Right lobe of liver (tissue), 6 donors: ENCODE data around the gene GATA5. TPM values are rescaled to one million over a fixed set of nuclear protein-coding genes. Genes with fewer than 3 reads are reported as not detected.

Experiments used
- ATAC-seq, 4 donors: fragments of 200-7000 bp; cut with Tn5 transposase; one replicate each; pipeline ENCODE4 v1.9.1; 2020; ENCODE audit warnings: mild to moderate bottlenecking in 4 of 4, moderate library complexity in 4 of 4
- DNase-seq, 3 donors: peaks; one replicate each; pipeline ENCODE4 v3.0.0-alpha.2; 2020
- H3K27ac ChIP-seq, 3 donors: fragments of 200-600 bp; one replicate each; pipeline ENCODE4 v1.8.0; 2022
- H3K27me3 ChIP-seq, 2 donors: fragments of 200-600 bp; one replicate each; pipeline ENCODE4 v1.8.0; 2022
- H3K36me3 ChIP-seq, 4 donors: fragments of 200-600 bp; sonication (generic) in 1 of 4; one replicate each; pipeline versions ENCODE4 v1.5.1 to v1.8.0; 2017 to 2022; ENCODE audit warnings: control low read depth in 1 of 4
- H3K4me1 ChIP-seq, 4 donors: fragments of 200-600 bp; sonication (generic) in 1 of 4; one replicate each; pipeline versions ENCODE4 v1.5.1 to v1.8.0; 2017 to 2022; ENCODE audit warnings: control low read depth in 1 of 4
- H3K4me3 ChIP-seq, 3 donors: fragments of 200-600 bp; one replicate each; pipeline ENCODE4 v1.8.0; 2022
- H3K9me3 ChIP-seq, 4 donors: fragments of 200-600 bp; sonication (generic) in 1 of 4; one replicate each; pipeline versions ENCODE4 v1.5.1 to v1.8.0; 2017 to 2022; ENCODE audit warnings: control low read depth in 1 of 4
- POLR2A ChIP-seq: fragments of 450-650 bp; IDR thresholded peaks from one replicate; pipeline ENCODE4 v1.6.1; 2017; ENCODE audit warnings: antibody characterized with exemption, mild to moderate bottlenecking
- WGBS: methylation state at CpG from one replicate; pipeline ENCODE4 v1.1.6; 2018; ENCODE audit warnings: low coverage, low lambda C conversion rate; ENCODE audit not compliant: insufficient coverage; ENCODE audit errors: missing lambda C conversion rate; 5-methylcytosine and 5-hydroxymethylcytosine counted together
- intact Hi-C, 2 donors: fragments of 100-400 bp; cut with DNase I; formaldehyde crosslinking; loops; one replicate each; pipeline versions ENCODE4 v1.11.2 to v1.14.1; 2022
- total RNA-seq, 6 experiments: library from RNA; depleted of rRNA in 2 of 6; stranded (reverse); fragments of >200 nt in 2 of 6; fragmentation: NEBNext Ultra II Directional in 3 of 6; extraction: Animal tissue kit (Norgen Biotek cat#: 25700) in 3 of 6; gene quantifications; one replicate each; pipeline versions ENCODE4 v1.1.0 to v1.2.4, GENCODE V29; 2016 to 2023
- TF ChIP-seq, protein P1 (sequence below), 4 donors: fragments of 200-600 bp in 3 of 4; fragments of 450-650 bp in 1 of 4; IDR thresholded peaks; one replicate each; pipeline versions ENCODE4 v1.5.1 to v1.8.0; 2016 to 2022; ENCODE audit warnings: antibody characterized with exemption in 4 of 4, mild to moderate bottlenecking in 2 of 4
- donor health status: DM: no; HTN: yes; CAD: no.
- donor health status: DM: no; HTN: no; CAD: no.
- donor health status: DM: no; HTN: no; CAD: no.
- donor health status: DM: no; HTN: yes; CAD: no.
- donor health status: DM: no; HTN: yes; CAD: no.

Gene GATA5
- total RNA-seq, 6 experiments from 2014 or later, result 0.12 to 0.56 (median 0.26) TPM

DNA sequence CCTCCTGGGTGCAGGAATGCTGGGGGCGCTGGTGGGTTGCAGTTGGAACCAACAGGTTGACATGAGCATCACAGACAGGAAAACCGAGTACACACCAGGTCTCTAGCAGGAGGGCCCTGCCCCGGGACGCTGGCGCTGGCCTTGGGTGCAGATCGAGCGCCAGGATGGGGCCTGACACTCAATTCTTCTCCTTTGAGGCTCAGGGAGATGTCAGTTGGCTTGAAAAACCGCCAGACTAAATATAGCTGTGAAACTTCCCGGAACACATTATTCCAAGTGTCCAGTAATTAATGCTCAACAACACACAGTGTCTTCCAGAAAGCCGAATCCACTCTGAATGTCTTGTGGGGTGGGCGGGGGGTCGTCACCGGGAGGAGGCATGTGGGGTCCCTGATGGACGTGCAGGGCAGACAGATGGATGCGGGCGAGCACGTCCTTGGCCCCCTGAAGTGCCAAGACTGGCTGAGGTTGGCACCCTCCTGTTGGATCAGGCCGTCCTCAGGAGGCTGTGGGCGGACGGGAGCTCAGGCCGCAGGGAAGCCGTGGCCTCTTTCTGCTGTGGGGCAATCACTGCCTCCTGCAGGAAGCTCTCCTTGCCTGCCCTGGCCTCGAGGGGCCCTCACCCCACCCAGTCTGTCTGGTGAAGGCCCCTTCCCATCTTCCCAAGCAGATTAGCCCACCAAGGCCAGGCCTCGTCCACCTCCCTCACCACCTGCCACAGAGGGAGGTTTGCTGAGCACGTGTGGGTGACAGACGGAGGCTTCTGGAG, 19.4 kb upstream of the GATA5 start:
- Histone ChIP-seq H3K36me3 (no peaks in the 10 kb centered on the region), H3K9me3 (no peaks in the 10 kb centered on the region), H3K4me3 (no peak overlapping the region), H3K4me1 (no peaks in the 10 kb centered on the region), H3K27me3 (no peaks in the 10 kb centered on the region), H3K27ac (no peak overlapping the region)
- intact Hi-C loops, result loop anchor here in 1 of 2 donors (10.0 kb wide), 1 partner anchor 290 kb away; no protein-coding TSS in a partner anchor
- TF ChIP-seq POLR2A, result no peak
- TF ChIP-seq, protein P1, sequence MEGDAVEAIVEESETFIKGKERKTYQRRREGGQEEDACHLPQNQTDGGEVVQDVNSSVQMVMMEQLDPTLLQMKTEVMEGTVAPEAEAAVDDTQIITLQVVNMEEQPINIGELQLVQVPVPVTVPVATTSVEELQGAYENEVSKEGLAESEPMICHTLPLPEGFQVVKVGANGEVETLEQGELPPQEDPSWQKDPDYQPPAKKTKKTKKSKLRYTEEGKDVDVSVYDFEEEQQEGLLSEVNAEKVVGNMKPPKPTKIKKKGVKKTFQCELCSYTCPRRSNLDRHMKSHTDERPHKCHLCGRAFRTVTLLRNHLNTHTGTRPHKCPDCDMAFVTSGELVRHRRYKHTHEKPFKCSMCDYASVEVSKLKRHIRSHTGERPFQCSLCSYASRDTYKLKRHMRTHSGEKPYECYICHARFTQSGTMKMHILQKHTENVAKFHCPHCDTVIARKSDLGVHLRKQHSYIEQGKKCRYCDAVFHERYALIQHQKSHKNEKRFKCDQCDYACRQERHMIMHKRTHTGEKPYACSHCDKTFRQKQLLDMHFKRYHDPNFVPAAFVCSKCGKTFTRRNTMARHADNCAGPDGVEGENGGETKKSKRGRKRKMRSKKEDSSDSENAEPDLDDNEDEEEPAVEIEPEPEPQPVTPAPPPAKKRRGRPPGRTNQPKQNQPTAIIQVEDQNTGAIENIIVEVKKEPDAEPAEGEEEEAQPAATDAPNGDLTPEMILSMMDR (IDR thresholded peaks at IDR 0.05), result no peak
- DNase-seq (no peak), ATAC-seq (no peak)
- 49% methylated on average over 3 of the region's 26 CpGs for WGBS

DNA sequence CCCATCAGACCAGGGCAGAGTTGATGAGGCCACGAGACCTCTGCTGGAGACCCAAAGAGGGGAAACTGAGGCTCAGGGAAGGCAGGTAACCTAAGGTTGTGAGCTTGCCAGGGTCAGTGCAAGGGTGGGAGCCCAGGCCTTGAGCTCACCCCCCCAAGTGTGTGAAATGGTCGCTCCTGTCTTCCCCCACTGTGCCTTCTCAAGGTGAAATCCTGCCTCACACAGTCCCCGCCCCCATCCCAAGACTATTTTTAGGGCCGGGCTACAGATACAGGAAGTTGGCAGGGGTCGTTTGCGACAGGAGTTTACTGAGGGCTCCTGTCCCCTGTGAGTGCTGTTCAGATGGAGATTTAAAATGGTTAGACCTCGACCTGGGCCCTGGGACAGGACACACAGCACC, 18.7 kb upstream of the GATA5 start:
- TF ChIP-seq, protein P1 (IDR thresholded peaks at IDR 0.05), result no peak
- no peak for TF ChIP-seq POLR2A
- H3K4me3 ChIP-seq, result no peak overlapping the region
- intact Hi-C loops, result loop anchor here in 1 of 2 donors (10.0 kb wide), 1 partner anchor 290 kb away; no protein-coding TSS in a partner anchor
- no peaks in the 10 kb centered on the region for H3K9me3 ChIP-seq
- H3K4me1 ChIP-seq, result no peaks in the 10 kb centered on the region
- no peaks in the 10 kb centered on the region for H3K36me3 ChIP-seq
- DNase-seq, result no peak
- ATAC-seq, result no peak
- 23% methylated on average over 4 of the region's 7 CpGs for WGBS
- H3K27ac ChIP-seq, result no peak overlapping the region
- H3K27me3 ChIP-seq, result no peaks in the 10 kb centered on the region

DNA sequence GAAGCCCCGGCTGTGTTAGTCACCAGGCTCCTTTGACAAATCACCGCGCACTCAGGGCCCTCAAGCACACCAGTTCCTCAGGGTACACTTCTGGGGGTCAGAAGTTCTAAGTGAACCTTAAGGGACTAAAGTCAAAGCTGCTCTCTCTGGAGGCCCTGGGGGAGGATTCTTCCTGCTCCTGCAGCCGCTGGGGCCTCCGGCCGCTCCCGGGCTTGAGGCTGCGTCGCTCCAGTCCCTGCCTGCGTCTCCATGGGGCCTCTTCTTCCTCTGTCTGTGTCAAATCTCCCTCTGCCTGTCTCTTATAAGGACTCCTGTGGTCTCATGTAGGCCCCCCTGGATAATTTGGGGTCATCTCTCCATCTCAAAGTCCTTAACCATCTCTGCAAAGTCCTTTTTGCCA, 18.1 kb upstream of the GATA5 start:
- Histone ChIP-seq H3K4me1 (no peaks in the 10 kb centered on the region), H3K9me3 (no peaks in the 10 kb centered on the region), H3K36me3 (no peaks in the 10 kb centered on the region), H3K27ac (no peak overlapping the region), H3K4me3 (no peak overlapping the region), H3K27me3 (no peaks in the 10 kb centered on the region)
- TF ChIP-seq, protein P1 (IDR thresholded peaks at IDR 0.05), result no peak
- no peak for TF ChIP-seq POLR2A
- intact Hi-C loops, result loop anchor here in 1 of 2 donors (10.0 kb wide), 1 partner anchor 291 kb away; no protein-coding TSS in a partner anchor
- DNase-seq (no peak), ATAC-seq (no peak)
- 90% methylated on average over 7 of the region's 10 CpGs for WGBS

DNA sequence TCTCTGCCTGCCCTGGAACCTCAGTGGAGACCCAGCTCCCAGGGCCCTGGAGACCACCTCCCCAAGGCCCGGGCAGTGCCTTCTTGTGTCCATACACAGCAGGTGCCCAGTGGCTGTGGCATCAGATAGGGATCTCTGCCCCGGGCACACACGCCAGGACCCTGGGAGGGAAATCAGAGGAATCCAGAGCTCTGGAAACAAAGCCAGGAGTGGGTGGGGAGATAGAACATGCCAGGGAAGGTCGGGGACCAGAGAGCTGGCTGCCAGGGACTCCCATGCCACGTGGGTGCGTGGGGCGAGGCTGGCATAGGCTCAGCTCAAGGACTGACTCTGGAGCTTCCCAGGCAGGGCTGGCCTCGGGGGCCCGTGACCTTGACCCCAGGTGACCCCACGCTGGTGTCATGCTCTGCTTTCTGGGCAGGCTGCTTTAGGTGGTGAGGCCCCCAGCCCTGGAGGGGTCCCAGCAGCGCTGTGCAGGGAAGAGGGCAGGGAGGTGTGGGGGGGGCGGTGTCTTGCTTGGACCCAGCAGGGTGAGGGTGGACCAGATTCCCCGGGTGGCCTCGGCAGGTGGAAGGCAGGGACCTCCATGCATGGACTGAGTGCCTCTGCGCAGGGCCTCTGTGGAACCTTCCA, 17.6 kb upstream of the GATA5 start:
- H3K4me3 ChIP-seq, result no peak overlapping the region
- peak in 1 of 4 donors; percentile 6 for ATAC-seq
- H3K9me3 ChIP-seq, result no peaks in the 10 kb centered on the region
- no peak for TF ChIP-seq POLR2A
- TF ChIP-seq, protein P1 (IDR thresholded peaks at IDR 0.05), result no peak
- no peak for DNase-seq
- WGBS, result 40% methylated on average over 2 of the region's 15 CpGs
- no peaks in the 10 kb centered on the region for H3K4me1 ChIP-seq
- no peaks in the 10 kb centered on the region for H3K36me3 ChIP-seq
- no peaks in the 10 kb centered on the region for H3K27me3 ChIP-seq
- H3K27ac ChIP-seq, result no peak overlapping the region
- intact Hi-C loops, result loop anchor here in 1 of 2 donors (10.0 kb wide), 1 partner anchor 291 kb away; no protein-coding TSS in a partner anchor
